ENCODE data around the gene MRPL16.

DNA sequence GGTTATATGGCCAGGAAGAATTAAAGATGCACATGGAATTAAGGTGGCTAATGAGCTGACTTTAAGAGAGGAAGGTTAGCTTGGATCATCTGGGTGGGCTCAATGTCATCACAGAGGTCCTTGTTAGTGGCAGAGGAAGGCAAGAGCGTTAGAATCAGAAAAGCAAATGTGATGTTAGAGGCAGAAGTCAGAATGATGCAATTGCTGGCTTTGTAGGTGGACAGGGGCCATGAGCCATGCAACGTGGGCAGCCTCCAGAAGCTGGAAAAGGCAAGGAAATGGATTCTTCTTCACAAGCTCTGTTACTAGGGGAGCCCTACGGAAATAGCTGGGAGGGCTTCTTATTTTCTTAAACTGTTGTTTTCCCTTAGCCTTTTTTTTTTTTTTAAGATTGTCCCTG lies 37.0 kb upstream of the MRPL16 start:
- TF ChIP-seq ZBTB21 (CRISPR knock-in tag; IDR thresholded peaks at IDR 0.05; ENCODE audit: borderline replicate concordance), result no peak
- TF ChIP-seq, protein P1, sequence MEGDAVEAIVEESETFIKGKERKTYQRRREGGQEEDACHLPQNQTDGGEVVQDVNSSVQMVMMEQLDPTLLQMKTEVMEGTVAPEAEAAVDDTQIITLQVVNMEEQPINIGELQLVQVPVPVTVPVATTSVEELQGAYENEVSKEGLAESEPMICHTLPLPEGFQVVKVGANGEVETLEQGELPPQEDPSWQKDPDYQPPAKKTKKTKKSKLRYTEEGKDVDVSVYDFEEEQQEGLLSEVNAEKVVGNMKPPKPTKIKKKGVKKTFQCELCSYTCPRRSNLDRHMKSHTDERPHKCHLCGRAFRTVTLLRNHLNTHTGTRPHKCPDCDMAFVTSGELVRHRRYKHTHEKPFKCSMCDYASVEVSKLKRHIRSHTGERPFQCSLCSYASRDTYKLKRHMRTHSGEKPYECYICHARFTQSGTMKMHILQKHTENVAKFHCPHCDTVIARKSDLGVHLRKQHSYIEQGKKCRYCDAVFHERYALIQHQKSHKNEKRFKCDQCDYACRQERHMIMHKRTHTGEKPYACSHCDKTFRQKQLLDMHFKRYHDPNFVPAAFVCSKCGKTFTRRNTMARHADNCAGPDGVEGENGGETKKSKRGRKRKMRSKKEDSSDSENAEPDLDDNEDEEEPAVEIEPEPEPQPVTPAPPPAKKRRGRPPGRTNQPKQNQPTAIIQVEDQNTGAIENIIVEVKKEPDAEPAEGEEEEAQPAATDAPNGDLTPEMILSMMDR (IDR thresholded peaks at IDR 0.05), result no peak
- TF ChIP-seq, protein P2, sequence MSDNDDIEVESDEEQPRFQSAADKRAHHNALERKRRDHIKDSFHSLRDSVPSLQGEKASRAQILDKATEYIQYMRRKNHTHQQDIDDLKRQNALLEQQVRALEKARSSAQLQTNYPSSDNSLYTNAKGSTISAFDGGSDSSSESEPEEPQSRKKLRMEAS (CRISPR knock-in tag; IDR thresholded peaks at IDR 0.05), result no peak
- TF ChIP-seq, protein P3, sequence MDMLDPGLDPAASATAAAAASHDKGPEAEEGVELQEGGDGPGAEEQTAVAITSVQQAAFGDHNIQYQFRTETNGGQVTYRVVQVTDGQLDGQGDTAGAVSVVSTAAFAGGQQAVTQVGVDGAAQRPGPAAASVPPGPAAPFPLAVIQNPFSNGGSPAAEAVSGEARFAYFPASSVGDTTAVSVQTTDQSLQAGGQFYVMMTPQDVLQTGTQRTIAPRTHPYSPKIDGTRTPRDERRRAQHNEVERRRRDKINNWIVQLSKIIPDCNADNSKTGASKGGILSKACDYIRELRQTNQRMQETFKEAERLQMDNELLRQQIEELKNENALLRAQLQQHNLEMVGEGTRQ (CRISPR knock-in tag; IDR thresholded peaks at IDR 0.05), result no peak
- TF ChIP-seq SP1 (CRISPR knock-in tag; conservative IDR thresholded peaks at IDR 0.05), result no peak
- TF ChIP-seq IRF2 (CRISPR knock-in tag; IDR thresholded peaks at IDR 0.05; ENCODE audit: borderline replicate concordance, low read depth), result no peak
- TF ChIP-seq FOXJ3 (CRISPR knock-in tag; IDR thresholded peaks at IDR 0.05; ENCODE audit: borderline replicate concordance), result no peak
- no peak for TF ChIP-seq TCF7 (CRISPR knock-in tag; IDR thresholded peaks at IDR 0.05; ENCODE audit: low read depth)
